ENCODE data around the gene ACOX3. TPM values are rescaled to one million over a fixed set of nuclear protein-coding genes. Genes with fewer than 3 reads are reported as not detected.

ACOX3 gene
- total RNA-seq, 1 experiment from 2014 or later, result 11.0 TPM

- Mint-ChIP-seq H3K36me3 (ENCODE audit: insufficient read depth, unreplicated experiment) (no peaks in the 10 kb centered on the region), H3K9me3 (ENCODE audit: low read depth, unreplicated experiment) (peaks cover 3% of the 10 kb centered on the region), H3K4me3 (ENCODE audit: low read depth, unreplicated experiment) (no peak overlapping the region), H3K4me1 (ENCODE audit: low read depth, unreplicated experiment) (no peaks in the 10 kb centered on the region), H3K27me3 (ENCODE audit: unreplicated experiment) (peaks cover 56% of the 10 kb centered on the region), H3K27ac (ENCODE audit: unreplicated experiment) (no peak overlapping the region)
- intact Hi-C loops (cut with micrococcal nuclease; ENCODE audit: unreplicated experiment), result no loop called here
- TF ChIP-seq CTCF (IDR thresholded peaks at IDR 0.05; ENCODE audit: unreplicated experiment), result no peak
- no TSS peak for BruUV-seq (replicated peaks)
- no peak for DNase-seq
- CTCF ChIA-PET, result no interaction called here
These were observed 111.5 kb downstream of the ACOX3 start for GRCh38 chr4:8328866-8329559.

- CTCF ChIA-PET, result no interaction called here
- H3K27ac Mint-ChIP-seq (ENCODE audit: unreplicated experiment), result no peak overlapping the region
- no peak for TF ChIP-seq CTCF (IDR thresholded peaks at IDR 0.05; ENCODE audit: unreplicated experiment)
- intact Hi-C loops (cut with micrococcal nuclease; ENCODE audit: unreplicated experiment), result no loop called here
- H3K4me3 Mint-ChIP-seq (ENCODE audit: low read depth, unreplicated experiment), result no peak overlapping the region
- no peak for DNase-seq
- no TSS peak for BruUV-seq (replicated peaks)
- no peaks in the 10 kb centered on the region for H3K4me1 Mint-ChIP-seq (ENCODE audit: low read depth, unreplicated experiment)
- H3K9me3 Mint-ChIP-seq (ENCODE audit: low read depth, unreplicated experiment), result peaks cover 3% of the 10 kb centered on the region
- no peaks in the 10 kb centered on the region for H3K36me3 Mint-ChIP-seq (ENCODE audit: insufficient read depth, unreplicated experiment)
- H3K27me3 Mint-ChIP-seq (ENCODE audit: unreplicated experiment), result peaks cover 55% of the 10 kb centered on the region
These were observed 112.1 kb downstream of the ACOX3 start for GRCh38 chr4:8328456-8328855.

GRCh38 chr4:8326206-8326605 is 114.3 kb downstream of the ACOX3 start:
- peaks cover 3% of the 10 kb centered on the region for H3K9me3 Mint-ChIP-seq (ENCODE audit: low read depth, unreplicated experiment)
- no peak overlapping the region for H3K4me3 Mint-ChIP-seq (ENCODE audit: low read depth, unreplicated experiment)
- DNase-seq, result no peak
- no TSS peak for BruUV-seq (replicated peaks)
- no peak for TF ChIP-seq CTCF (IDR thresholded peaks at IDR 0.05; ENCODE audit: unreplicated experiment)
- H3K27me3 Mint-ChIP-seq (ENCODE audit: unreplicated experiment), result peaks cover 32% of the 10 kb centered on the region
- no peaks in the 10 kb centered on the region for H3K4me1 Mint-ChIP-seq (ENCODE audit: low read depth, unreplicated experiment)
- intact Hi-C loops (cut with micrococcal nuclease; ENCODE audit: unreplicated experiment), result no loop called here
- no peak overlapping the region for H3K27ac Mint-ChIP-seq (ENCODE audit: unreplicated experiment)
- no peaks in the 10 kb centered on the region for H3K36me3 Mint-ChIP-seq (ENCODE audit: insufficient read depth, unreplicated experiment)
- CTCF ChIA-PET, result no interaction called here

GRCh38 chr4:8325291-8325973 is 115.1 kb downstream of the ACOX3 start:
- Mint-ChIP-seq H3K27me3 (ENCODE audit: unreplicated experiment) (peaks cover 25% of the 10 kb centered on the region), H3K27ac (ENCODE audit: unreplicated experiment) (no peak overlapping the region), H3K4me3 (ENCODE audit: low read depth, unreplicated experiment) (no peak overlapping the region), H3K9me3 (ENCODE audit: low read depth, unreplicated experiment) (peaks cover 3% of the 10 kb centered on the region), H3K36me3 (ENCODE audit: insufficient read depth, unreplicated experiment) (no peaks in the 10 kb centered on the region), H3K4me1 (ENCODE audit: low read depth, unreplicated experiment) (no peaks in the 10 kb centered on the region)
- intact Hi-C loops (cut with micrococcal nuclease; ENCODE audit: unreplicated experiment), result no loop called here
- DNase-seq, result no peak
- TF ChIP-seq CTCF (IDR thresholded peaks at IDR 0.05; ENCODE audit: unreplicated experiment), result no peak
- CTCF ChIA-PET, result no interaction called here
- BruUV-seq (replicated peaks), result no TSS peak
